Naive thymus-derived CD4-positive, alpha-beta T cell (primary cell): ENCODE data around the gene USP1. TPM values are rescaled to one million over a fixed set of nuclear protein-coding genes. Genes with fewer than 3 reads are reported as not detected.
A peak's percentile ranks its signal among the peaks of the same experiment; 100 is the strongest.

Experiments used
- ATAC-seq: fragments of 150-1000 bp; cut with Tn5 transposase; 2 replicates; pipeline ENCODE4 v1.10.0; 2021; ENCODE audit warnings: mild to moderate bottlenecking, moderate library complexity
- CTCF ChIA-PET: fragments of 350-600 bp; sonication (Branson Sonifier 250); formaldehyde crosslinking; loops from one replicate; lab custom pipeline; 2021; ENCODE audit warnings: antibody characterized with exemption; lab: Charles Lee
- POLR2A ChIA-PET: fragments of 350-600 bp; sonication (Branson Sonifier 250); formaldehyde crosslinking; loops from one replicate; lab custom pipeline; 2021; ENCODE audit warnings: antibody characterized with exemption, inconsistent platforms; lab: Charles Lee
- DNase-seq, 9 donors: peaks; one replicate each; pipeline versions ENCODE4 v3.0.0 to v3.0.0-alpha.2; 2020 to 2022; ENCODE audit warnings: mixed read lengths in 1 of 9
- H3K27ac ChIP-seq: one replicate; pipeline ENCODE4 v1.7.0; 2013; ENCODE audit warnings: mild to moderate bottlenecking, low read depth, low read length, moderate library complexity
- H3K27me3 ChIP-seq, 2 donors: one replicate each; pipeline ENCODE4 v1.7.0; 2013; ENCODE audit warnings: low read length in 2 of 2, mild to moderate bottlenecking in 2 of 2, moderate library complexity in 2 of 2; ENCODE audit not compliant: control insufficient read depth in 2 of 2, insufficient read depth in 2 of 2
- H3K36me3 ChIP-seq, 3 experiments: 1 replicate in 2 of 3; 2 replicates in 1 of 3; pipeline ENCODE4 v1.7.0; 2013; ENCODE audit warnings: low read length in 3 of 3, mild to moderate bottlenecking in 3 of 3, moderate library complexity in 1 of 3; ENCODE audit not compliant: insufficient read depth in 3 of 3, control insufficient read depth in 2 of 3
- H3K4me1 ChIP-seq, 2 donors: one replicate each; pipeline ENCODE4 v1.7.0; 2013; ENCODE audit warnings: low read length in 2 of 2, mild to moderate bottlenecking in 2 of 2, moderate library complexity in 1 of 2; ENCODE audit not compliant: control insufficient read depth in 2 of 2, insufficient read depth in 2 of 2
- H3K4me3 ChIP-seq: 2 replicates; pipeline ENCODE4 v1.7.0; 2013; ENCODE audit warnings: mild to moderate bottlenecking, low read length
- H3K9me3 ChIP-seq, 3 experiments: 1 replicate in 2 of 3; 2 replicates in 1 of 3; pipeline ENCODE4 v1.7.0; 2013; ENCODE audit warnings: low read length in 3 of 3; ENCODE audit not compliant: control insufficient read depth in 2 of 3
- H3K27ac Mint-ChIP-seq, 9 donors: one replicate each; pipeline ENCODE4 v1.8.0; 2020 to 2022; ENCODE audit warnings: mixed read lengths in 9 of 9, mild to moderate bottlenecking in 8 of 9, moderate library complexity in 5 of 9, inconsistent platforms in 2 of 9
- H3K27me3 Mint-ChIP-seq, 5 donors: one replicate each; pipeline ENCODE4 v1.8.0; 2021 to 2022; ENCODE audit warnings: mixed read lengths in 5 of 5, mild to moderate bottlenecking in 1 of 5
- H3K36me3 Mint-ChIP-seq, 5 donors: one replicate each; pipeline ENCODE4 v1.8.0; 2020 to 2022; ENCODE audit warnings: mixed read lengths in 5 of 5, mild to moderate bottlenecking in 3 of 5, inconsistent platforms in 1 of 5
- H3K4me1 Mint-ChIP-seq, 7 donors: one replicate each; pipeline ENCODE4 v1.8.0; 2020 to 2022; ENCODE audit warnings: mixed read lengths in 7 of 7, mild to moderate bottlenecking in 3 of 7, inconsistent platforms in 1 of 7
- H3K4me3 Mint-ChIP-seq, 10 donors: one replicate each; pipeline ENCODE4 v1.8.0; 2020 to 2022; ENCODE audit warnings: mild to moderate bottlenecking in 10 of 10, mixed read lengths in 10 of 10, moderate library complexity in 6 of 10, inconsistent platforms in 2 of 10
- H3K9me3 Mint-ChIP-seq, 11 donors: one replicate each; pipeline ENCODE4 v1.8.0; 2020 to 2022; ENCODE audit warnings: mixed read lengths in 11 of 11, mild to moderate bottlenecking in 4 of 11, inconsistent platforms in 1 of 11, moderate library complexity in 1 of 11
- intact Hi-C, 2 donors: fragments of 100-400 bp; cut with micrococcal nuclease; formaldehyde crosslinking; loops; one replicate each; pipeline ENCODE4 v1.15.1; 2023
- polyA plus RNA-seq, 2 donors: library from polyadenylated mRNA; unstranded; fragments of 300-500 nt; fragmentation: Illumina TruSeq; gene quantifications; one replicate each; pipeline ENCODE4 v1.2.3, GENCODE V29; 2021
- total RNA-seq, 6 experiments: library from RNA in 5 of 6; stranded (reverse) in 5 of 6; gene quantifications; 1 replicate in 5 of 6; 2 replicates in 1 of 6; pipeline ENCODE4 v1.2.3 and lab custom pipeline; 2021 to 2026

The USP1 gene
- total and polyA plus RNA-seq, 7 experiments from 2014 or later = 20.5 to 65.7 (median 34.7) TPM

GRCh38 chr1:62434618-62435001 is 2.2 kb upstream of the USP1 start:
- Histone ChIP-seq H3K4me1 (peaks cover 13 to 18% of the 10 kb centered on the region in 2 donors), H3K36me3 (peaks cover 0 to 8% (median 0%) of the 10 kb centered on the region in 3 experiments), H3K4me3 (no peak overlapping the region), H3K9me3 (no peaks in the 10 kb centered on the region), H3K27me3 (no peaks in the 10 kb centered on the region), H3K27ac (no peak overlapping the region)
- ATAC-seq (no peak), DNase-seq (no peak)
- peak overlapping the region in 8 of 10 donors; percentile 6 to 98 (median 73) for H3K4me3 Mint-ChIP-seq
- H3K27me3 Mint-ChIP-seq = peaks cover 0 to 17% (median 0%) of the 10 kb centered on the region in 5 donors
- CTCF ChIA-PET = no interaction called here
- peaks cover 0 to 10% (median 3%) of the 10 kb centered on the region in 5 donors for H3K36me3 Mint-ChIP-seq
- POLR2A ChIA-PET = no interaction called here
- H3K9me3 Mint-ChIP-seq = peaks cover 0 to 8% (median 0%) of the 10 kb centered on the region in 11 donors
- intact Hi-C loops = loop anchor here (5.0 to 10.0 kb wide), 2 partner anchors 692 to 710 kb away; partner anchors contain the start of genes PATJ (in 1 of the 2) and TM2D1 (in 1 of the 2)
- H3K4me1 Mint-ChIP-seq = peaks cover 12 to 36% (median 26%) of the 10 kb centered on the region in 7 donors
- H3K27ac Mint-ChIP-seq = peak overlapping the region in 5 of 9 donors; percentile 36 to 100 (median 73)

- H3K9me3 Mint-ChIP-seq = peaks cover 0 to 8% (median 0%) of the 10 kb centered on the region in 11 donors
- H3K36me3 Mint-ChIP-seq = peaks cover 0 to 10% (median 3%) of the 10 kb centered on the region in 5 donors
- POLR2A ChIA-PET = interaction anchor here (0.6 to 2.5 kb wide), 15 partner anchors 10 to 1358 kb away, joined by 3 to 12 read pairs (median 4); partner anchors contain the start of genes ATG4C, DOCK7, EFCAB7 and ITGB3BP
- no peak for DNase-seq
- peaks cover 0 to 8% (median 0%) of the 10 kb centered on the region in 3 experiments for H3K36me3 ChIP-seq
- peaks cover 13 to 23% of the 10 kb centered on the region in 2 donors for H3K4me1 ChIP-seq
- CTCF ChIA-PET = interaction anchor here (0.6 to 1.1 kb wide), 2 partner anchors 20 to 22 kb away, joined by 3 read pairs; no protein-coding TSS in a partner anchor
- no peaks in the 10 kb centered on the region for H3K27me3 ChIP-seq
- peak overlapping the region; percentile 97 to 100 (median 99) for H3K27ac Mint-ChIP-seq
- H3K27ac ChIP-seq = peak overlapping the region; percentile 95
- H3K4me3 Mint-ChIP-seq = peak overlapping the region; percentile 90 to 98 (median 96)
- H3K27me3 Mint-ChIP-seq = peaks cover 0 to 13% (median 0%) of the 10 kb centered on the region in 5 donors
- intact Hi-C loops = loop anchor here (1.0 to 10.0 kb wide), 11 partner anchors 163 to 1357 kb away; partner anchors contain the start of genes ALG6 (in 2 of the 2), ATG4C (in 2 of the 2), DOCK7 (in 2 of the 2) and EFCAB7 (in 2 of the 2)
- ATAC-seq = no peak
- peaks cover 12 to 44% (median 34%) of the 10 kb centered on the region in 7 donors for H3K4me1 Mint-ChIP-seq
- H3K4me3 ChIP-seq = peak overlapping the region; percentile 89
- no peaks in the 10 kb centered on the region for H3K9me3 ChIP-seq
These were observed 1.4 kb upstream of the USP1 start for GRCh38 chr1:62435231-62436038.

GRCh38 chr1:62436039-62436465 is 797 bp upstream of the USP1 start:
- intact Hi-C loops = loop anchor here (1.0 to 10.0 kb wide), 11 partner anchors 164 to 1357 kb away; partner anchors contain the start of genes ALG6 (in 2 of the 2), ATG4C (in 2 of the 2), DOCK7 (in 2 of the 2) and EFCAB7 (in 2 of the 2)
- H3K36me3 Mint-ChIP-seq = peaks cover 0 to 10% (median 3%) of the 10 kb centered on the region in 5 donors
- Histone ChIP-seq H3K36me3 (peaks cover 0 to 8% (median 0%) of the 10 kb centered on the region in 3 experiments), H3K27me3 (no peaks in the 10 kb centered on the region), H3K4me1 (peaks cover 13 to 29% of the 10 kb centered on the region in 2 donors), H3K27ac (peak overlapping the region; percentile 95), H3K9me3 (no peaks in the 10 kb centered on the region), H3K4me3 (peak overlapping the region; percentile 89)
- ATAC-seq (peak; percentile 80), DNase-seq (peak in 5 of 9 donors; percentile 94 to 100 (median 95))
- H3K9me3 Mint-ChIP-seq = peaks cover 0 to 8% (median 0%) of the 10 kb centered on the region in 11 donors
- ChIA-PET POLR2A (interaction anchor here (0.7 to 2.5 kb wide), 14 partner anchors 11 to 1358 kb away, joined by 3 to 12 read pairs (median 4); partner anchors contain the start of genes ATG4C, DOCK7, EFCAB7 and ITGB3BP), CTCF (interaction anchor here (0.6 to 1.1 kb wide), 2 partner anchors 20 to 22 kb away, joined by 3 read pairs; no protein-coding TSS in a partner anchor)
- peaks cover 13 to 50% (median 40%) of the 10 kb centered on the region in 7 donors for H3K4me1 Mint-ChIP-seq
- peaks cover 0 to 10% (median 0%) of the 10 kb centered on the region in 5 donors for H3K27me3 Mint-ChIP-seq
- peak overlapping the region; percentile 90 to 98 (median 96) for H3K4me3 Mint-ChIP-seq
- peak overlapping the region; percentile 97 to 100 (median 99) for H3K27ac Mint-ChIP-seq

GRCh38 chr1:62437273-62437940 is 558 bp downstream of the USP1 start:
- Mint-ChIP-seq H3K4me1 (peaks cover 15 to 63% (median 47%) of the 10 kb centered on the region in 7 donors), H3K4me3 (peak overlapping the region; percentile 90 to 98 (median 96)), H3K27ac (peak overlapping the region; percentile 91 to 100 (median 99)), H3K36me3 (peaks cover 6 to 12% (median 8%) of the 10 kb centered on the region in 5 donors), H3K27me3 (peaks cover 0 to 5% (median 0%) of the 10 kb centered on the region in 5 donors), H3K9me3 (peaks cover 0 to 8% (median 0%) of the 10 kb centered on the region in 11 donors)
- Histone ChIP-seq H3K9me3 (no peaks in the 10 kb centered on the region), H3K36me3 (peaks cover 0 to 15% (median 6%) of the 10 kb centered on the region in 3 experiments), H3K4me3 (peak overlapping the region; percentile 98), H3K27ac (peak overlapping the region; percentile 95), H3K4me1 (peaks cover 13 to 29% of the 10 kb centered on the region in 2 donors), H3K27me3 (no peaks in the 10 kb centered on the region)
- POLR2A ChIA-PET = interaction anchor here (0.5 to 2.5 kb wide), 5 partner anchors 14 to 1360 kb away, joined by 3 to 12 read pairs (median 4); partner anchors contain the start of gene ATG4C
- intact Hi-C loops = loop anchor here (2.0 to 10.0 kb wide), 6 partner anchors 695 to 1359 kb away; partner anchors contain the start of genes TM2D1 (in 2 of the 2), ALG6 (in 1 of the 2), EFCAB7 (in 1 of the 2) and ITGB3BP (in 1 of the 2)
- ATAC-seq (no peak), DNase-seq (peak; percentile 28 to 66 (median 46))
- CTCF ChIA-PET = interaction anchor here (0.6 kb wide), 1 partner anchor 64 kb away, joined by 3 read pairs; no protein-coding TSS in a partner anchor

- H3K36me3 ChIP-seq = peaks cover 7 to 17% (median 9%) of the 10 kb centered on the region in 3 experiments
- peak overlapping the region; percentile 84 to 98 (median 92) for H3K4me3 Mint-ChIP-seq
- peak overlapping the region; percentile 95 for H3K27ac ChIP-seq
- H3K27me3 Mint-ChIP-seq = peaks cover 0 to 2% (median 0%) of the 10 kb centered on the region in 5 donors
- no peaks in the 10 kb centered on the region for H3K9me3 ChIP-seq
- ATAC-seq (no peak), DNase-seq (peak in 1 of 9 donors; percentile 2)
- ChIA-PET CTCF (interaction anchor here (0.6 kb wide), 1 partner anchor 64 kb away, joined by 3 read pairs; no protein-coding TSS in a partner anchor), POLR2A (interaction anchor here (0.5 kb wide), 1 partner anchor 1361 kb away, joined by 4 read pairs; no protein-coding TSS in a partner anchor)
- peak overlapping the region; percentile 98 for H3K4me3 ChIP-seq
- peaks cover 15 to 63% (median 47%) of the 10 kb centered on the region in 7 donors for H3K4me1 Mint-ChIP-seq
- peaks cover 6 to 12% (median 8%) of the 10 kb centered on the region in 5 donors for H3K36me3 Mint-ChIP-seq
- H3K9me3 Mint-ChIP-seq = peaks cover 0 to 8% (median 0%) of the 10 kb centered on the region in 11 donors
- intact Hi-C loops = loop anchor here (5.0 to 10.0 kb wide), 2 partner anchors 696 to 713 kb away; partner anchors contain the start of genes PATJ (in 1 of the 2) and TM2D1 (in 1 of the 2)
- no peaks in the 10 kb centered on the region for H3K27me3 ChIP-seq
- H3K4me1 ChIP-seq = peaks cover 13 to 29% of the 10 kb centered on the region in 2 donors
- H3K27ac Mint-ChIP-seq = peak overlapping the region; percentile 71 to 99 (median 84)
These were observed 1.3 kb downstream of the USP1 start for GRCh38 chr1:62438163-62438562.
